Stimulated activated CD4-positive, alpha-beta T cell treated with anti-CD3 and anti-CD28 coated beads, TNF-alpha, amount 100 ng/mL, for 4 hours (primary cell): ENCODE results near the gene CLCNKA.

Experiments
- DNase-seq, 3 experiments: peaks; one replicate each; pipeline ENCODE4 v3.0.0-alpha.2; 2020; ENCODE audit warnings: low read depth in 3 of 3

The CLCNKA gene

DNA sequence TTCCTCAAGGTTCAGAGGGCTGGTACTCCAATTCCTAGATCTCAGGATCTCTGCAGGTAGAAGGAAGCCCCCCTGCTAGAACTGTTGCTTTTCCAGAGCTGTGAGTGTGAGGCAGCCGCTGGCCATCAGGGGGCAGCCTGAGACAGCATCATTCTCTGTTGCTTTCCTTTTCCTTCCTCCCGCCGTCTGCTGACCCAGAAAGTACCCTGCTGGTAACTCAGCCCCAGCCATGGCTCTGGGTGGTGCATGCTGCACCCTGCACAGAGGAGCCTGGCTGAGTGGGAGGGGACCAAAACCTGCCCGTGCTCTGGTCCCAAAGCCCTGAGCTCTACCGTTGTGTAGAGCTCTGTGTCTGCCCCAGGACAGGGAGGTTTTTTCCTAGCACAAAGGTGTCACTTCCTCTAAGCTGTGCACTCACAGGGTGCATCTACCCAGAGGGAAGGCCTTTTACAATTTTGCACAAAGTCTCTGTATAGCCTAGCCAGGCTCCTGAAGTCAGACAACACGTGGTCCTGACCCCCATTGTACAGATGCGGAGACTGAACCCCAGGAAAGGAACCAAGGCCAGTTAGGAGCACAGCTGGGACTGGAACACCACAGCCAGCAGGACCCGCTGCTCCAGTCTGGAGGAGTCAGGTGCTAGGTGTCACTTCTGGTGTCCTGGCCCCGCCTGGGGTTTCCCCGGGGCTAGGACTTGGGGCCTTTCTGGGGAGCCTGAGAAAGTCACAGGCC lies 57.3 kb downstream of the CLCNKA start:
- peak; percentile 49 to 51 (median 50) for DNase-seq

DNA sequence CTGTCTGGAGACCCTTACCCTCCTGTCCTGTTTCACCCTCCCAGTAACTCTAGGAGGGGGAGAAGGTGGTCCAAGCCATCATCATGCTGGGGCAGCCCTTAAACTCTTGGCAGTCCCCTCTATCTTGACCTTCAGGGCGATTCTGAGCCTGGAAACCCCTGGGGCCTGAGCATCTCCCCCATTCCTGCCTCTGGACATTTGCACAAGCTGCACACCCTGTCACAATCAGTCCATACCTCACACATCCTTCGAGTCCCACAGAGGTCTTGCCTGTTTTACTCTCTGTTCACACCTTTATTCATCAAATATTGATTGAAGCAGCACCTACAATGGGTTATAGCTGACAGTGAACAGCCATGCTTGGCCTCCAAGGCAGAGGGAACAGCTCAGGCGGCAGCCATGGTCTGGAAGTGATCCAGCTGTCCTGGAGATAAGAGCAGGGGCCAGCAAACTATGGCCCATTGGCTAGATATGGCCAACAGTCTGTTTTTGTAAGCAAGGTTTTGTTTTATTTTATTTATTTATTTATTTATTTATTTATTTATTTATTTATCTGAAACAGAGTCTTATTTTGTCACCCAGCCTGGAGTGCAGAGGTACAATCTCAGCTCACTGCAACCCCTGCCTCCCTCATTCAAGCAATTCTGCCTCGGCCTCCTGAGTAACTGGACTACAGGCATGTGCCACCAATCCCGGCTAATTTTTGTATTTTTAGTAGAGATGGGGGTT lies 58.8 kb downstream of the CLCNKA start:
- DNase-seq = no peak

DNA sequence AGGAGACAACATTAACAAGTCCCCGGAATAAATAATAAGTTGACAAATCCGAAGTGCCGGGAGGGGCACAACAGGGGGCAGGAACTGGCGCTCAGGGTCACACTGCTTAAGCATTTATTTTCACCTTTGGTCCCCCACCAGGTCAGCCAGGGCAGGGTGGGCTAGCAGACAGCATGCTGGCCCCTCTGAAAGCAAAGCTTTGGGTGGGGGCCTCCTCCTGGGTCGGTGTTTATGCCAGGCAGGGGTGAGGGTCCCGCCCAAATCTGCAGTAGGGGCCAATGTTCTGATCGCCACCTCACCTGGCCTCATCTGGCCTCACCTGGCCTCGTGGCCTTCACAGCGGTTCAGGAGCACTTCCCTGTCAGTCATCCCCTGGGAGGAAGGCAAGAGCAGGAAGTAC lies 59.8 kb downstream of the CLCNKA start:
- no peak for DNase-seq

DNA sequence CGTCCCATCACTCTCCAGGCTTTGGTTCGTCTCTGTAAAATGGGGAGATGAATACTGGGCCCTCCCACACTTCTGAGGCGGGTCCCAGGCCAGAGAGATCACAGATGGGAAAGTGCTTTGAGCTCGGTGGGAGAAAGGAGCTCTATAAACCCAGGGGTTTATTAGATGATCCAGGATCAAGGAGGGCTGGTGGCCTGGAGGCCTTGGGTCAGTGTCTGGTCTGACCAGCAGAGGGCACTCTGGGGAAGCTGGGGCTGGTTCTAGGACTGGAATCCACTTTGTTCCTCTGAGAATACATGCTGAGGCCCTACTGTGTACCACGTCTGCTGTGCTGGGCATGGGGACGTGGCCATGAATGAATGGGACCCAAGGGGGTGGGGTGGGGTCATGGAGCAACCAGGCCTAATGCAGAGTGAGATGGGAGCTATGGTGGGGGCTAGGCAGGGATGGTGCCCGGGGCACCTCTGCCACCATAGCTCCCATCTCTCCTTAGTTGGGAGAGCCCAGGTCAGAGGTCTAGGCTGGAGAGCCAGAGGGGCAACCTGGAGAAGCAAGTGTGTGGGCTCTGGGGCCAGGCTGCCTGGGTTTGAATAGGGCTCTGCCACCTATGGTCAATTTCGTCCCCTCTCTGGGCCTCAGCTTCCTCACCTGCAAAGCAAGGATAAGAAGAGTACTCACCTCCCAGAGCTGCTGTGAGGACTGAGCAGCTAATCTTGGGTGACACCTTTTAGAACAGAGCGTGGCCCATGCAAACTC lies 60.6 kb downstream of the CLCNKA start:
- peak; percentile 34 to 39 (median 35) for DNase-seq

DNA sequence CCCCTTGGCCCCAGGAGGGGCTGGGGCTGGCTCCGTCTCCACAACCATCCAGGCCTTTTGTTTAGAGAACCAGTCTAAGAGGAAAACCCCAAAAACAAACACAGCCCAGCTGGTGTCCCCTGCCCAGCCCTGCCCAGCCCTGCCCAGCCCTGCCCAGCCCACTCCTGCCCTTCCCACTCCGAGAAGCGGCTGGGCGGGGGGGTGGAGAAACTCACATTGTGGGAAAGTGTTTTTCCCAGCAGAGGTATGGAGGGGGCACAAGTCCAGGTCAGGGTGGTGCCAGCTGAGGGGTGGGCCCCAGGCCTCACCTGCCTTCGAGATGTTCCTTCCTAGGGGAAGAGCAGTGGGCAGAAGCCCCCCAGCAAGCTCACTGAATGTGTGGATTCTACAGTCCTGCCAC lies 61.6 kb downstream of the CLCNKA start:
- no peak for DNase-seq
